Measurements from ENCODE around the gene HDAC10.

HDAC10 gene

GRCh38 chr22:50272044-50272802, 21.2 kb upstream of the HDAC10 start:
- H3K27ac ChIP-seq = no peak overlapping the region
- H3K9ac ChIP-seq = no peak overlapping the region
- no peak overlapping the region for H3K4me2 ChIP-seq (ENCODE audit: low read length)
- no peaks in the 10 kb centered on the region for H3K79me2 ChIP-seq
- no peaks in the 10 kb centered on the region for H3K27me3 ChIP-seq (ENCODE audit: control insufficient read depth, insufficient read depth, low read length)
- H3K36me3 ChIP-seq (ENCODE audit: control insufficient read depth, insufficient read depth, low read length) = no peaks in the 10 kb centered on the region
- H2AFZ ChIP-seq = no peak overlapping the region
- TF ChIP-seq CTCF (IDR thresholded peaks at IDR 0.05) = no peak
- H3K9me3 ChIP-seq (ENCODE audit: control insufficient read depth, low read length) = no peaks in the 10 kb centered on the region
- H3K4me1 ChIP-seq = peaks cover 3% of the 10 kb centered on the region
- no peak overlapping the region for H3K4me3 ChIP-seq (ENCODE audit: low read depth, low read length)

DNA sequence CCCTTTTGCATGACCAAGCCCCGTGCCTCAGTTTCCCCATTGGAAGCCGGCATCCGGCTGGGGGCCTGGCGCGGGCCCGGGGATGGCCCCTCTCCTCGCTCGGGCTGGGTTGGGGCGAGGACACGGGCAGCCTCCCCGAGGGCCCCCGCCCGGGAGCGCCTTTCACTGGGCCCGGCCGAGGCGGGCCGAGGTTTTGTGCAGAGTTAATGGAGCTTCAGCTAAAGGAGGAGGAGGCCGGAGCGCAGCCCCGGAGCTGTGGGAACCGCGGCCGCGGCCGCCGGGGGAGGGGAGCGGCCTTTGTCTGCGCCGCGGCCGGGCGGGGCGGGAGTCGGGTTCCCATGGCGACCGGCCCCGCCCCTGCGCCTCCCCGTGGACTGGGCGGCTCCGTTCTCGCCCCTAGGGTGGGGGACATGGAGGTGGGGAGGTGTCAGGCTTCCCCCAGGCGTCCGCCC, 20.5 kb upstream of the HDAC10 start:
- TF ChIP-seq CTCF (IDR thresholded peaks at IDR 0.05) = no peak
- peak overlapping the region; percentile 57 for H3K4me3 ChIP-seq (ENCODE audit: low read depth, low read length)
- H3K27me3 ChIP-seq (ENCODE audit: control insufficient read depth, insufficient read depth, low read length) = no peaks in the 10 kb centered on the region
- H3K27ac ChIP-seq = peak overlapping the region; percentile 32
- peaks cover 3% of the 10 kb centered on the region for H3K4me1 ChIP-seq
- H2AFZ ChIP-seq = peak overlapping the region; percentile 68
- H3K9me3 ChIP-seq (ENCODE audit: control insufficient read depth, low read length) = no peaks in the 10 kb centered on the region
- H3K79me2 ChIP-seq = no peaks in the 10 kb centered on the region
- H3K9ac ChIP-seq = no peak overlapping the region
- no peaks in the 10 kb centered on the region for H3K36me3 ChIP-seq (ENCODE audit: control insufficient read depth, insufficient read depth, low read length)
- H3K4me2 ChIP-seq (ENCODE audit: low read length) = peak overlapping the region; percentile 92

GRCh38 chr22:50270666-50271394, 19.8 kb upstream of the HDAC10 start:
- peak overlapping the region; percentile 37 for H3K9ac ChIP-seq

DNA sequence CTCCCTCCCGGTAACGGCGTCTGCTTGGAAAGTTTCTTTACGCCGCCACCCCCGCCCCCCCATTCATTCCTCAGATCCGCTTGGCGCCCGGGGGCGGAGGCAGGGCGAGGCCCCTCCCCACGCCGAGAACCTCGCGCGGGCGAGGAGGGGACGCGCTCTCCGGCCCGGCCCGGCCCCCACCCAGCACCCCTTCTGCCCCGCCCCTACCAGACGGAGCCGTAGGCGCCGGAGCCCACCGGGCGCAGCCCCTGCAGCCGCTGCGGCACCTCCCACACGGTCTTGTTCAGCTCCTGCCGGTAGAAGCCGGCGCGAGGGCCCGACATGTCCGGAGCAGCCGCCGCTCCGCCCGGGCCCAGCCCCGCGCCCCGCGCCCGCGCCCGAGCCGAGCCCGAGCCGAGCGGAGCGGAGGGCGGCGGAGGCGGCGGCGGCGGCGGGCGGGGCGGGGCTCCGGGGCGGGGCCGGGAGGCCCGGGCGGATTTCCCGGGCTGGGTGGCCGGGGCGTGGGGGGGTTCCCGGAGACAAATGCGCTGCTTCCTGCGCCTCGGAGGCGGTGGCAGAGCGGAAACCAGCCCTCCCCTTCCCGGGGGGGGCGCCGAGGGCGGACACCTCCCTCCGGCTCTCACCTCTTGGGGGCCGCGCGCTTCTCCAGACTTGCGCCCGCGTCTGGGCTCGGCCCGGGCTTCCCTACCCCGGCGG, 19.1 kb upstream of the HDAC10 start, which contains the start of gene MAPK11:
Gene MAPK11 (minus strand): TSS at position 411 of the 696 bp plus-strand sequence. CDS start 88 bp downstream, at position 323.
- no peaks in the 10 kb centered on the region for H3K36me3 ChIP-seq (ENCODE audit: control insufficient read depth, insufficient read depth, low read length)
- peak within 1 kb of the TSS; percentile 64 for H2AFZ ChIP-seq
- peak within 1 kb of the TSS; percentile 57 for H3K4me3 ChIP-seq (ENCODE audit: low read depth, low read length)
- peaks cover 3% of the 10 kb centered on the region for H3K4me1 ChIP-seq
- H3K4me2 ChIP-seq (ENCODE audit: low read length) = peak within 1 kb of the TSS; percentile 92
- no peaks in the 10 kb centered on the region for H3K9me3 ChIP-seq (ENCODE audit: control insufficient read depth, low read length)
- no peaks in the 10 kb centered on the region for H3K79me2 ChIP-seq
- no peak for TF ChIP-seq CTCF (IDR thresholded peaks at IDR 0.05)
- no peaks in the 10 kb centered on the region for H3K27me3 ChIP-seq (ENCODE audit: control insufficient read depth, insufficient read depth, low read length)
- peak within 1 kb of the TSS; percentile 37 for H3K9ac ChIP-seq
- H3K27ac ChIP-seq = peak within 1 kb of the TSS; percentile 74

More at GRCh38 chr22:50270666-50271394, 19.8 kb upstream of the HDAC10 start:
- Histone ChIP-seq H3K9me3 (ENCODE audit: control insufficient read depth, low read length) (no peaks in the 10 kb centered on the region), H3K79me2 (no peaks in the 10 kb centered on the region), H3K36me3 (ENCODE audit: control insufficient read depth, insufficient read depth, low read length) (no peaks in the 10 kb centered on the region), H3K27me3 (ENCODE audit: control insufficient read depth, insufficient read depth, low read length) (no peaks in the 10 kb centered on the region), H3K4me3 (ENCODE audit: low read depth, low read length) (peak overlapping the region; percentile 57), H2AFZ (peak overlapping the region; percentile 64), H3K4me1 (peaks cover 3% of the 10 kb centered on the region), H3K27ac (peak overlapping the region; percentile 74), H3K4me2 (ENCODE audit: low read length) (peak overlapping the region; percentile 92)
- no peak for TF ChIP-seq CTCF (IDR thresholded peaks at IDR 0.05)
